GM18508 (cell line): ENCODE measurements around the gene RARB.

Experiments used
- ATAC-seq: cut with Tn5 transposase; IDR thresholded peaks from one replicate; pipeline ENCODE4 v1.9.1; 2021; ENCODE audit warnings: moderate number of reproducible peaks; ENCODE audit not compliant: insufficient read depth, unreplicated experiment

Gene RARB

DNA sequence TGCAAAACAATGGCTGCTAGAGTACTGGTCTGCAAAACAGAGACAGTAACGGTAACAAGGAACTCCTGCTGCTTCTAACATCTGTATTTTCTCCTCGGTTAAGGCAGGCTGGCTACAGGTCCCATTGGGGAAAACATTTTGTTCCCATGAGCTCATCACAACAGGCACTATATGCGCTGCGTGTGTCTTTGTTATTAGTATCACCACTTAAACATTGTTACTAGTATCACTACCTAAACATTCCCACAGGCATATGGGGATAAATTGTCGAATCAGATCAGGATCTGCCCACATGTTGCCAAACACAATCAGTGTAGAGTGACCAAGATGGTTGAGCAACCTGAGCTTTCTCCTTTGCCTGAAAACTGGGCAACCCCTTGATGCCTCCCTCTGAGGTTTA lies 159.5 kb downstream of the RARB start:
- no peak for ATAC-seq

DNA sequence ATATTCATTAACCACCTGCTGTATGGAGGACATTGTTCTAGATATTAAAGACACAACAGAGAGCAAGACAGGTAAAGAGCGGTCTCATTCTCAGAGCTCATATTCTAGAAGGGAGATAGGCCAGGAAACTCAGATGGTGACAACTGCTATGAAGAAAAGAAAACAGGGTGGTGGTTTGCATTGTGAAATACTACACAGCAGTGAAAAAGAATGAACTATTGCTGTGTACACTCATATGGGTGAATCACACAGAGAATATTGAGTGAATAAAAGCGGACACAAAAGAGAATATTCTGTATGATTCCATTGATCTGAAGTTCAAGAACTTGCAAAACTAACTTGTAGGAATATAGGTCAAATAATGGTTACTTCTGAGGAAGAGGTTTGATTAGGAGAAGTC lies 159.9 kb downstream of the RARB start:
- ATAC-seq = no peak

DNA sequence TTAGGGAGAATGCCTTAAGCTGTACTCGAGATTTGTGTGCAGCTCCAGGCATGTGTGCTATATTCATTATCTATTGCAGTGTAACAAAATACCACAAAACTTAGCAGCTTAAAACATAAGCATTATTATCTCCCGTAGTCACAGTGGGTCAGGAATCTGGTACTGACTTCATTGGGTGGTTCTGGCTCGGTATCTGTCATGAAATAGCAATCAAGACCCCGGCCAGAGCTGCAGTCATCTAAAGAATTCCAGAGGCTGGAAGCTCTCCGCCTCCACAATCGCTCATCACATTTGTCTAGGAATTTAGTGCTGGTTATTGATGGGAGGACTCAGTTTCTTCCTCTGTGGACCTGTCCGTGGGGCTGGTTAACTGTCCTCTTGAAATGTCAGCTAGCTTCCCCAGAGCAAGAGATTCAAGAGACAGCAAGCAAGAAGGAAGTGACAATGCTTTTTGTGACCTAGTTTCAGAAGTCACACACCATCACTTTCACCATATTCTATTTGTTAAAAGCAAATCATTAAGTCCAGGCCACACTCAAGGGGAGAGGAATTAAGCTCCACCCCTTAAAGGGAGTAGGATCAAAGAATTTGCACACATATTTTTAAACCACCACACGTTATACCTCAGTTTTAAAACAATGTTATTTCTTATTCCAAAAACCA lies 160.5 kb downstream of the RARB start:
- ATAC-seq = no peak

DNA sequence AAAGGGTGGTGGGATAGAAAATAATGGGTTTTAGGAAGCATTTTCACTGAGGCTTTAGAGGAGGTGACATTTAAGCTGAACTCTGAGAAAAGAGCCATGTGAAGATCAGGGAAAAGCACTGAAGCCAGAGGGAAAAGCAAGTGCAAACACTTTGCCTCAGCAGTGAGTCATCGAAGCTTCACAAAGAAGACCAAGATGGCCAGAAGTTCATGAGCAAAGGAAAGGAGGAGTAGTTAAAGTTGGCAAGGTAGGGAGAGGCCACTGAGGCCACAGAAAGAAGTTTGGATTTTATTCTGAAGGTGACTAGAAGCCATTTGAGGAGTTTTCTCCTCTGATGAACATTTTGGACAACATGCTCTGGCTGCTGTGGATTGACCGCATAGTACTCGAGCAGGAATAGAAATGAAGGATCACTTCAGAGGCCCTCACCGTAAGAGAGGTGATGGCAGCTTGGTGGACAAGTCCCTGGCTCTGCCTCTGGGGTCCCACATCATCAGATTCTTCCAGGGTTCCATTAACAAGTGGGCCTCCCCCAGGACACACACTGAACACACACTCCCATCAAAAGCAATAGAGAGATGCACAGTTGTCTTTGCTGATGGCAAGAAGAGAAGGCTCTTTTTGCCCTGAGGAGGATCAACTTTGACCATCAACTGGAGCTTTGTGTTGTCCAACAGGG lies 161.2 kb downstream of the RARB start:
- no peak for ATAC-seq

DNA sequence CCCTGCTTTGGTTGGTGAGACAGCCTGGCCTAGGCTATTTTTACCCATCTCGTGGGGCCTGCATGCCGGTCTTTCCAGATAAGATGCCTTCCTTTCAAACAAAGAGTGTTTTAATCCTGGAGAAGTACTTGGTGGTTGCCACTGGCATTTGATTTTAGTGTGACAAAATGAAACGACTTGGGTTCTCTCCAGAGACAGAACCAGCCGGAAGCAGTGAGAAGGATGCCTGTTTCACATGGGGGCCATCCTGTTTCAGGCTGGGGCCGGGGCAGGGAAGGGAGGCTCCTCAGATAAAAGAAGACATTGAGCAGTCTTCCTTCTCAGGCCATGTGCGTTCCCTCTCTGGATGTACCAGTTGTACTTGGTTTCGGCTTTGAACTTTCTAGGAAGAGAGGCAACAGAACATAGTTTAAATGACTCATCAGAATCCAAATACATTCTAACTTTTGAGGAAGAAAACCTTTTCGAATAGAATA lies 161.8 kb downstream of the RARB start:
- no peak for ATAC-seq

DNA sequence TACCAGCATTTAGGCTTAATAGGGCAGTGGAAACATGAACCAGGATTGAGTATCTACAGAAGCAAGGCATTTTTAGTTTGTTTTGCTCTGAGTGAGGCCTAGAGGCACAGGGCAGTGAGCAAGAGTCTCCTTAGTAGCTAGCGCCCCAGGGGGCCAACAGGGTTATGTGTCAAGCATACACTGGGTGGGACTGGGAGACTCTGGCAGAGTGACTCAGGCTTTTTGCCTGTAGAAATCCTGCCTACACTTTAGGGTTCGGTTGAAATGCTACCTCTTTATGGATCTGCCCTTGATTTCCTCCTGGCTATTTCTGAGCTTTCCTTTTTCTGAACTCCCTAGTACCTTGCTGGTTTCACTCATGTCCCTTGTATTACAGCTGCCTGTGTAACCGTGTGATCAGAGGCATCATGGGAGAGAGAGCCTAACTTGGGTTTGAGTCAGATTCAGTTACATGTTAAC lies 164.5 kb downstream of the RARB start:
- ATAC-seq = peak; percentile 34

DNA sequence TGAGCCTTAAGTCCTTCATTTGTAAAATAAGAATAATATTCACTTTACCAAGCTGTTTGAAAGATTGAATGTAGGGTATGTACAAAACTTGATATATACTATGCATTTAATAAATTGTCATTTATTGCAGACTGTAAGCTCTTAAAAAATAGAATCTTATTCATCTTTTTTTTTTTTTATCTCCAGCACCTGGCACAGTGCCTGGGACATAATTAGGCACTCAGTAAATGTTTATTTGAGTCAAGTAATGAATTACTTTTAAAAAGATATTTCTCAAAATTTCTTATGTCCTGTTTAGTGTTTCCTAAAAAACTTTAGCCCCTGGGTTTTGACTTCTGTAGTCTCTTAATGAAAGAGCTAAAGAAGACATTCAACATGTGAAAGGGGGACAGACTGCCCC lies 164.9 kb downstream of the RARB start:
- ATAC-seq = no peak

DNA sequence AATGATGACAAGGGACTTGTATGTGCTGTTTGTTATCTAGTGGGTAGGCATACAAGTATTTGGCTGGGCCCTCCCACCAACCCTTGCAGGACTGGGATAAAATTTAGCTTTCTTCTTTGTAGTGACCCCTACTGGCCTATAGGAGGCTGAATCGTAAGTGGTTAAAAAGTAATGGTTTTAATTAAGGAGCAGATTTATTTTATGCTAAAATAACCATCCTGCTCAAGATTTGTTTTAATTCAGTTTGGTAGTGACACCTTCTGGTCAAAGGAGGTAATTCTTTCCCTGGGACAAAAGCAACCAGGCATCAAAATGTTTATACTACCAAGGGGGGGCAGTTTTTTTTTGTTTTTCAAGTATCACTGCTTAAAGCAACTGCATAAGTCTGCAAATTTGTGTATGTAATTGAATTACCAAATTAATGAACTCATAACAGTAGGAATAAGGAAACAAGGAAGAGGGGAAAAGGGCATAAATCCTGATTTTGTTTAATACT lies 166.0 kb downstream of the RARB start:
- peak; percentile 37 for ATAC-seq

DNA sequence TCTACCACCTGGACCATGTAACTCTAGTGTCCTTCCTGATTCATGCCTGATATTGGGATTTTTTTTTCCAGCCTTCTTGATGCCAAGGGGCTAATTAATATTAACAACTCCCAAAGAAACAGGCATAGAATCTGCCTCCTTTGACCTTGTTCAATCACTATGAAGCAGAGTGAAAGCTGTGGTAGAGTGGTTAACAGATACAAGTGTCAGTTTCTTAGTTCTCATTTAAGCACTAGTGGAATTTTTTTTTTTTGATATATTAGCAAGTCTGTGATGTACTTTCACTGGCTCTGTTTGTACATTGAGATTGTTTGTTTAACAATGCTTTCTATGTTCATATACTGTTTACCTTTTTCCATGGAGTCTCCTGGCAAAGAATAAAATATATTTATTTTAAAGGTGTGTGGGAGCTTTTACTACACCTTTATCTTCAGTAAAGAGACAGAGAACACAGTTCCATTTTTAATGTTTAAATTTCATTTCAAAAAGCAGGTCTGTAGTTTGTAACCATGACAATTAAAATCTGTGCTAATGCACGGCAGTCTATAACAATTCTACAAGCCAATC lies 169.6 kb downstream of the RARB start:
- ATAC-seq = no peak

DNA sequence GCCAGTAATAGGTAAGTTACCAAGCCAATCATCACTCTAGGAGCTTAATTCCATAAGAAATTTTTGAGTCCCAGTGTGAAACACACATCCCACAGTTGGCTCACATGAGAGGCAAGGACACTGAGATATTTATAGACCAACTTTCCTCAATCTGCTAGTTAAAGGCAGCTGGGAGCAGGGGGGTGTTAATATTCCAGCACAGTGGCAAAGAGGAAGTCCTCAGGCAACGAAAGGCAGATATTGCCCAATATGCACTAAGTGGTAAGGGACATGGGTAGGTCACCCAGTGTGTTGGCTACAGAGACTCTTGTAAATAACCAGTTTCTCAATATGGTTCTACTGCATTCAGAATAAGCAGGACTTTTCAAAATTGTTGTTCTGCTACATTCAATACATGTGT lies 175.6 kb downstream of the RARB start:
- ATAC-seq = no peak

DNA sequence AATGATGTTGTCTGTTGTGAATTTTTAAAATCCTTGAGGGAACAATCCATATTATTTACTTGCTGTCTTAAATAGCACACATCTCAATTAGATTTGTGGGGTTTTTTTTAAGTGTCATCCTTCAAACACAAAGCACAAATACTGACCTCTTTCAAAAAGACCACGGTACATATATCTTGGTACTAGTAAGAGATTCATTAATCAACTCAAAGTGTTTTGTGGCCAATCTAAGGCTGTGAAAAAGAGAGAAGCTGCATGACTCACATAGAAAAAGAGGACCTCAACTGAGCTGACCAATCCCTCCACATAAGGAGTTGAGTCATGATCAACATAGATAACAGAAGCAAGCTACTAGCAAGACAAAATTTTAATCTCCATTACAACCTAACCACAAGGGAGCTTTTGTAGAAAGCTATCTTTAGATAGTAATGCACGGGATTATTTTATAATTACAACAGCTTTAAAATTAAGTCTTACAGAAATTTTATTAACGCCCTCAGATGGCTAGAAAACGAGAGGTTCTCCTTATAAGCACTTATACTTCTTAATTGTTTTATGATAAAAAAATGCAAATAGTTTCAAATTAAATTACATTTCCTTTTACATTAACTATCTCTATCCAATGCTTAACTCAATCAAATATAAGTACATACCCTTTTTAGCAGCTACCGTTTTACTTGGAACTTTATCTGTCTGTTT lies 176.2 kb downstream of the RARB start:
- ATAC-seq = no peak

DNA sequence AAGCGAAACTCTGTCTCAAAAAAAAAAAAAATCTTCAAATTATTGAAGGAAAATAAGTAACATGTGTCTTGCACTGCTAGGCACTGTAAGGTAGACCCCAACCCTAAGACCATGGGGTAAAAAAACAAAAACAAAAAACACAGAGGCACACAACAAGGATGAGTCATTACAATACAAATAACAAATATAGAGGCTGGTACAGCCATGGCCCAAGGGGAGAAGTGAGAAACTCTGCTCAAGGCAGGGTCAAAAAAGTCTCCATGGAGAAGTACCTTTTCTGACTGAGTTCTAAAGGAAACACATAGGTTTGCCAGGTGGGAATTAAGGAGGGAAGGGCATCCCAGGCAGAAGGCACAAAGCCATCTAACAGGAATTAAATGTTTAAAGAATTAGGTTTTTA lies 182.1 kb downstream of the RARB start:
- ATAC-seq = no peak

DNA sequence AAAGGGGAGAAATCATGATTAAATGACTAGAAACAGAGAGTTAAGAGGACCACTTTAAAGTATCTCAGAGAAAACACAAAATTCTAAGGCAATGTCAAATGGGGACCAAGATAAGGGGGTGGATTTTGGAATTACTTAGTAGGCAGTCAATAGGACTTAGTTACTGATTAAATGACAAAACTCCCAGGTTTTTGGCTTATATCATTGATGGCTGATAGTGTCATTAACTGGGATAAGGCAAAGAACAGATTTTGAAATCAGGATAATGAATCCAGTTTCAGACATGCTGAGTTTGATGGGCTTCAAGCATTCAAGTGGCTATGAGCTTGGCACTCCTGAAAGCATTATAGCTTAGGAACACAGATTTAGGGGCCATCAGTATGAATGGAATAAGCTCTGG lies 182.7 kb downstream of the RARB start:
- ATAC-seq = no peak

DNA sequence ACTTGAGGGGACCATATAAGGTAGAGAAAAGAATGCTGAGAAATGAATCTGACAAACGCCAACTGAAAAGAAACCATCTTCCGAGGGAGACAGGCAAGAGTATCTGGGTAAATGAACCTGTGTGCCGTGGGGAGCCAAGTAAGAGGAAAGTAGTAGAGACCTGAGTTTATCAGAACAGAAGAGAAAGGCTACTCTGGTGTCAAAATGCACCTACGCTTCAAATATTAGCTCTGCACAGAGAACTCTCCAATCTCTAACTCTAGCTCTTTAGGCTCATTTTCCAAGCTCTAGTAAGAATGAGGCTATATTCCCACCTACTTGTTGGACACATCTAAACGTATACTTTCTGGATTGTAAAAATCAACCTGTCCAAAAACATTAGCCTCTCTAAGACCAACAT lies 183.1 kb downstream of the RARB start:
- ATAC-seq = no peak

DNA sequence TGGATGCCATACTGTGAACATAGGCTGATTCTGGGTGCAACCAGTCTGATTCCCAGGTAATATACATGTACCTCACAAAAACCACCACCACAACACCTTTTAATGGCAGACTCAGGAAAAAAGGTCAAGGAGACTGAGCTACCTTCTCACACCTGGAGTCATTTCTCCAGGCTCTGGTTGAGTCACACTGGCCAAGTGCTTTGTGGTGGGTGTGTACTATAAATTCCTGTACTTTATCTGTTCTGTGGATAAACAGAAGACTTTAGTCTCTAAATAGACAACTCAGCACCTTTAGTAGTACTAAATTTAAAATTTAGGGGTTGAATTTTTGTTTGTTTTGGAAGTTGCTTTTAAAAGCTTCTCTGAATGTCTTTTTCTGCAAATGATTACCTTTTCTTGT lies 190.0 kb downstream of the RARB start:
- ATAC-seq = no peak

DNA sequence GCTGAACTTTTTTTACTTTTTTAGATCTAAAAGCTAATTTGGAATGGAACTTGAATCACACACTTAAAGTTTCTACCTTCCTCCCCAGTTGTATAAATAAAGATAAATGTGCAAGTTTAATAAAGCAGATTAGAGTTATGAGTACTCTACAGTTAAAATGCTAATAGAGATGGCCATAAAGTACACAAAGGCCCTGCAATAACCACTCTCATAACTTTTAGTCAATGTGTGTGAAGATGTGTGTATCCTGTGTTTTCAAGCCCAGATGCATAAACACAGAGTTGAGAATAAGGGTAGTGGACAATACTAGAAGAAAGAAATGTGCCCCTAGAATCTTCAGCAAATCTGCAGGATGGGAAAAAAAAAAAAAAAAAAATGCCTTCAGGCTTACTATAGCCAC lies 191.3 kb downstream of the RARB start:
- ATAC-seq = no peak

DNA sequence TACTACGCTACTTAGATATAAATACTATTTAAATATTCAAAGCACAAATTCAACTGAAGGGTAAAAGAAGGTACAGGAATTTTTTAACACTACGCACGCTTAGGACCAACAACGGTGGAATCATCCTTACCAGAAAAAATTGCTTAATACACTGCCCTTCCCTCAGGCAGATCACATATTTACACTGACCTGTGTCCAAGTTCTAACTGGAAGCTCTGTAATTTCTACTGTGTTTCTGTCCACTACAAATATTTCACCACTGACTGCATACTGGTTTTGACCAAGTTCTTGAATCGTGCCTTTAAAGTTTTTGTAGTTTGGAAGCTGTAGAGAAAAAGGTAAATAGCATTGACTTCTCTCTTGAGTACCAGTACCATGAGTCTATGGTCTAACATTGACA lies 192.4 kb downstream of the RARB start:
- ATAC-seq = no peak

DNA sequence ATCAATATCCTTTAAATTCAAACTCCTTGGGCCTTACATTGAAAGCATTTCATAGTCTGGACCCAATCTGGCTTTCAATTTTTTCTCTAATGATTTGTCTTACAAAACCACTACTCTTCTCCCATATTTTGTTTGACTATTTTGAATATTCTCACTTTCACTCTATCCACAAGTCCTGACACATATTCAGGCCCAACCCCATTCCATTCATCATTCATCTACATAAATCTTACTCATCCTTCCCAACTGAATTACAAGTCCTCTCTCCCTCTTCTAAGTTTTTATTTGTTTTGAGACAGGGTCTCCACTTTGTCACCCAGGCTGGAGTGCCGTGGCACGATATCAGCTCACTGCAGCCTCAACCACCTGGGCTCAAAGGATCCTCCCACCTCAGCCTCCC lies 193.0 kb downstream of the RARB start:
- no peak for ATAC-seq

DNA sequence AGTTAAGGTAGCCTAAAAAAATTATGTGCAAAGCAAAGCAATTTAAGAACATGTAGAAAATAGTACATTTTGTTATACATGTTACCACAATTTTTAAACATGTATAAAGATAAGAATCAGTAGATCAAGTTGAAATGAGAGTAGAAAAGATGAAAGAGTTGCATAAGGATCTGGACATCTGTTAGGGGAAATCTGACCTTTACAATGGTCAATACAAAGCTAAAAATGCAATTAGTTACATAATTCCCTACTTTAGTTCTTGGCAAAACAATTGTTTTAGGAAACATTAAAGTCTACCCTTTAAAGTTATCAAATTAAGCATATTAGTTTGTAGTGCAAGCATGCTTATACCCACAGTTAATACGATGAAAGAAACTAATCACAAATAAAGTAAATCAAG lies 203.9 kb downstream of the RARB start:
- no peak for ATAC-seq

DNA sequence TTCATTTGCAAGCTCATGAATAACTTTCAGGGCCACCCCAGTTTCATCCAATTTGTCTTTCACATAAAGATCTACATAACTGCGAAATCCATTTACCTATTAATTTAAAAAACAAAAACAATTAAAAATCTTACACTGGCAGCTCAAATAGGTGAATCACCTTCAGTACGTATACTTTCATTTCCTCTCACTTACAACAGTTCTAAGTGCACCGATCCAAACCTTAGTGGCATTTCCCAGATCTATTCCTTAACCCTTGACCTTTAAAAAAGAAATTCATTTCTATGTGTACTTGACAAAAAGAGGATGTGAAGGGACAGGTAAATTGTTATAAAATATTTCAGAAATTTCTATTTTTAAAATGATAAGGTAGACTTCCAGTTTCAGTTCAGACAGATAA lies 205.9 kb downstream of the RARB start:
- no peak for ATAC-seq

DNA sequence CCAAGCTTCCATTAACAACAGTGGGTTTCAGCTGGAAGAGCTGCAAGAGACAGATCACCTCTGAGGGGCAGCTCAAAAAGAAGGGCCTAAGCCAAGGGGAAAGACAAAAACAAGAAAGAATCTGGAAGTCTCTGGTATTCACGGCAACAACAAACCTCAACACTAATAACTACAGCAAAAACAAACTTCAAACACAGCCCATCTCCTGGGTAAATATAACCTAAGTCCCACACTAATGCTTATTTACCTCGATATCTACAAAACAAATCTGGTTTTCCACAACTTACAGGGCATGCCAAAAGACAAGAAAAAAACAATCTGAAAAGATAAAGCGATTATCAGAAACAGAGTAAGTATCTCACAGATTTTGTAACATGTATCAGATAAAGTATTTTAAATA lies 207.0 kb downstream of the RARB start:
- no peak for ATAC-seq
